ENCODE data around the gene ACVR2A. TPM values are rescaled to one million over a fixed set of nuclear protein-coding genes. Genes with fewer than 3 reads are reported as not detected.

Gene ACVR2A
- total RNA-seq, 1 experiment from 2014 or later = 13.4 TPM

GRCh38 chr2:147808520-147808919 is 36.3 kb upstream of the ACVR2A start:
- no peak for TF ChIP-seq CTCF (conservative IDR thresholded peaks at IDR 0.05)
- Mint-ChIP-seq H3K4me3 (no peak overlapping the region; a peak in 1 of 5 replicates), H3K36me3 (ENCODE audit: insufficient read depth in 1 of 3, low read depth in 3 of 3) (no peaks in the 10 kb centered on the region), H3K9me3 (no peaks in the 10 kb centered on the region), H3K27me3 (ENCODE audit: low read depth) (no peaks in the 10 kb centered on the region), H3K27ac (no peak overlapping the region), H3K4me1 (peaks cover 2 to 5% of the 10 kb centered on the region in 2 experiments; a peak in 3 of 4 replicates)
- no peak overlapping the region for H2BK15ac ChIP-seq (ENCODE audit: low read depth, low read length)
- H3K23ac ChIP-seq (ENCODE audit: insufficient read length, low read depth, low read length) = no peak overlapping the region
- no peak overlapping the region for H3K14ac ChIP-seq (ENCODE audit: insufficient read depth, low read length)
- no peak overlapping the region for H4K8ac ChIP-seq (replicated peaks; ENCODE audit: insufficient read length, low read depth, low read length)
- H2BK20ac ChIP-seq (ENCODE audit: low read depth, low read length, poor library complexity, severe bottlenecking) = no peak overlapping the region
- H3T11ph ChIP-seq (ENCODE audit: low read length) = no peak overlapping the region
- H3K4me2 ChIP-seq (ENCODE audit: insufficient read depth, insufficient read length, low read length) = no peak overlapping the region
- H2AFZ ChIP-seq (ENCODE audit: low read length) = no peak overlapping the region
- no peaks in the 10 kb centered on the region for H3K23me2 ChIP-seq (ENCODE audit: insufficient read length, low read depth, low read length, poor library complexity, severe bottlenecking)
- H4K91ac ChIP-seq (ENCODE audit: insufficient read length, low read depth, low read length) = no peak overlapping the region
- no peak overlapping the region for H3K4ac ChIP-seq (ENCODE audit: low read depth, low read length)
- no peaks in the 10 kb centered on the region for H4K20me1 ChIP-seq (ENCODE audit: control insufficient read depth, insufficient read depth, insufficient read length)
- H3K18ac ChIP-seq (ENCODE audit: insufficient read length, low read depth, low read length) = no peak overlapping the region
- H3K79me2 ChIP-seq (ENCODE audit: insufficient read depth, low read length) = no peaks in the 10 kb centered on the region
- no peak overlapping the region for H2AK5ac ChIP-seq (ENCODE audit: insufficient read length, low read length)
- no peaks in the 10 kb centered on the region for H3K79me1 ChIP-seq (ENCODE audit: insufficient read depth, low read depth, low read length, poor library complexity, severe bottlenecking)
- H4K5ac ChIP-seq (ENCODE audit: insufficient read length, low read depth, low read length) = no peak overlapping the region
- H3K9ac ChIP-seq (ENCODE audit: extremely low read depth, insufficient read length, low read length) = no peak overlapping the region
- DNase-seq = no peak
- WGBS (ENCODE audit: extremely low coverage, insufficient read length, low lambda C conversion rate) = no CpG with 5 or more reads among the region's 4 CpGs
- no peak overlapping the region for H2BK120ac ChIP-seq (ENCODE audit: low read depth, low read length, poor library complexity, severe bottlenecking)
- H3K56ac ChIP-seq (ENCODE audit: insufficient read length, low read depth, low read length) = no peak overlapping the region
- no peaks in the 10 kb centered on the region for H3K9me3 ChIP-seq (ENCODE audit: control insufficient read depth, low read depth, low read length)
- no peak overlapping the region for H3K27ac ChIP-seq (ENCODE audit: insufficient read length, low read depth, low read length)
- H2BK5ac ChIP-seq (ENCODE audit: insufficient read length, low read length) = no peak overlapping the region
- no peak overlapping the region for H2BK12ac ChIP-seq (ENCODE audit: insufficient read length, low read depth, low read length)
- H3K27me3 ChIP-seq (ENCODE audit: insufficient read depth, low read length) = no peaks in the 10 kb centered on the region
- no peaks in the 10 kb centered on the region for H3K4me1 ChIP-seq (ENCODE audit: insufficient read depth, low read length)

Measured in H9 (cell line).